OCI-LY7 (cell line): ENCODE measurements around the gene RSAD2. TPM values are rescaled to one million over a fixed set of nuclear protein-coding genes. Genes with fewer than 3 reads are reported as not detected.

Source experiments
- BruUV-seq: library from RNA; stranded (reverse); fragments of 400-500 nt; replicated peaks from 2 replicates; lab custom pipeline; 2021; lab: Mats Ljungman, UMichigan
- CTCF ChIA-PET: fragments of 300-600 bp; sonication (Branson Sonifier 250); formaldehyde crosslinking; loops from one replicate; lab custom pipeline; 2022; ENCODE audit warnings: antibody characterized with exemption; ENCODE audit not compliant: unreplicated experiment; lab: Charles Lee
- POLR2A ChIA-PET: fragments of 300-600 bp; sonication (Branson Sonifier 250); formaldehyde crosslinking; loops from one replicate; lab custom pipeline; 2022; ENCODE audit warnings: antibody characterized with exemption; lab: Charles Lee
- DNase-seq: peaks from one replicate; pipeline ENCODE4 v3.0.0-alpha.2; 2015; ENCODE audit warnings: low spot score
- H2AFZ ChIP-seq: fragments of 200-600 bp; sonication (generic), shearing (Covaris generic); 2 replicates; pipeline ENCODE4 v1.6.1; 2014; ENCODE audit warnings: mild to moderate bottlenecking, antibody characterized with exemption, low read length, moderate library complexity
- H3K27ac ChIP-seq: fragments of 200-600 bp; sonication (generic); 2 replicates; pipeline ENCODE4 v1.5.1; 2014; ENCODE audit warnings: mixed run types, low read depth, mild to moderate bottlenecking, moderate library complexity, low read length, inconsistent platforms; ENCODE audit not compliant: poor library complexity, severe bottlenecking
- H3K36me3 ChIP-seq: fragments of 200-600 bp; sonication (generic); 2 replicates; pipeline ENCODE4 v1.6.1; 2014; ENCODE audit warnings: mild to moderate bottlenecking, antibody characterized with exemption, low read length, moderate library complexity, mixed read lengths; ENCODE audit not compliant: insufficient read depth
- H3K4me1 ChIP-seq: fragments of 200-600 bp; sonication (generic); 2 replicates; pipeline ENCODE4 v1.5.1; 2014; ENCODE audit warnings: mild to moderate bottlenecking, low read length; ENCODE audit not compliant: insufficient read depth, poor library complexity, severe bottlenecking
- H3K4me2 ChIP-seq: fragments of 200-600 bp; sonication (generic); 2 replicates; pipeline ENCODE4 v1.6.1; 2014; ENCODE audit warnings: mild to moderate bottlenecking, low read length
- H3K4me3 ChIP-seq: fragments of 200-600 bp; sonication (generic); 2 replicates; pipeline ENCODE4 v1.5.1; 2014; ENCODE audit warnings: mild to moderate bottlenecking, low read depth, low read length; ENCODE audit not compliant: poor library complexity, severe bottlenecking
- H3K79me2 ChIP-seq: fragments of 200-600 bp; sonication (generic); 2 replicates; pipeline ENCODE4 v1.6.1; 2016; ENCODE audit warnings: low read depth, mild to moderate bottlenecking, low read length, moderate library complexity, mixed read lengths; ENCODE audit not compliant: insufficient read depth
- H3K9me2 ChIP-seq: fragments of 200-600 bp; sonication (generic); 2 replicates; pipeline ENCODE4 v1.6.1; 2016; ENCODE audit warnings: mild to moderate bottlenecking, low read length, mixed read lengths; ENCODE audit not compliant: insufficient read depth
- H3K9me3 ChIP-seq: fragments of 200-600 bp; sonication (generic); 2 replicates; pipeline ENCODE4 v1.6.1; 2014; ENCODE audit warnings: mild to moderate bottlenecking, mixed run types, low read length, mixed read lengths
- H4K20me1 ChIP-seq: fragments of 200-600 bp; sonication (generic); 2 replicates; pipeline ENCODE4 v1.6.1; 2014; ENCODE audit warnings: mild to moderate bottlenecking, antibody characterized with exemption, low read length, moderate library complexity, mixed read lengths; ENCODE audit not compliant: insufficient read depth
- EZH2phosphoT487 ChIP-seq: fragments of 200-600 bp; sonication (generic); IDR thresholded peaks from 2 replicates; pipeline ENCODE4 v1.6.1; 2018; ENCODE audit warnings: low read depth, borderline replicate concordance, mild to moderate bottlenecking, mixed run types, antibody characterized with exemption, low read length, moderate library complexity, mixed read lengths
- intact Hi-C: fragments of 100-400 bp; cut with micrococcal nuclease; formaldehyde crosslinking; loops from one replicate; pipeline ENCODE4 v1.10.0; 2022; ENCODE audit not compliant: unreplicated experiment
- total RNA-seq, 2 experiments: library from RNA; depleted of rRNA in 1 of 2; stranded (reverse); fragments of >200 nt in 1 of 2; shearing (Covaris generic) in 1 of 2; gene quantifications; 2 replicates each; pipeline ENCODE4 v1.2.3, GENCODE V29; 2014 to 2022
- TF ChIP-seq, protein P1 (sequence below): fragments of 200-600 bp; sonication (generic); conservative IDR thresholded peaks from 2 replicates; pipeline ENCODE4 v1.5.1; 2014; ENCODE audit warnings: mild to moderate bottlenecking, antibody characterized with exemption, low read length, moderate library complexity, mixed read lengths

RSAD2 gene
- total RNA-seq, 2 experiments from 2014 or later: not detected

GRCh38 chr2:6921321-6921922 lies 43.8 kb downstream of the RSAD2 start:
- Histone ChIP-seq H3K79me2 (no peaks in the 10 kb centered on the region), H2AFZ (no peak overlapping the region), H3K27ac (no peak overlapping the region), H3K4me1 (peaks cover 2% of the 10 kb centered on the region), H3K9me2 (no peaks in the 10 kb centered on the region), H3K4me3 (no peak overlapping the region), H4K20me1 (no peaks in the 10 kb centered on the region), H3K4me2 (no peak overlapping the region), H3K9me3 (no peaks in the 10 kb centered on the region), H3K36me3 (no peaks in the 10 kb centered on the region)
- CTCF ChIA-PET: interaction anchor here (1.0 kb wide), 1 partner anchor 11 kb away, joined by 3 read pairs; no protein-coding TSS in a partner anchor
- DNase-seq: no peak
- intact Hi-C loops: no loop called here
- no peak for TF ChIP-seq EZH2phosphoT487
- TF ChIP-seq, protein P1, sequence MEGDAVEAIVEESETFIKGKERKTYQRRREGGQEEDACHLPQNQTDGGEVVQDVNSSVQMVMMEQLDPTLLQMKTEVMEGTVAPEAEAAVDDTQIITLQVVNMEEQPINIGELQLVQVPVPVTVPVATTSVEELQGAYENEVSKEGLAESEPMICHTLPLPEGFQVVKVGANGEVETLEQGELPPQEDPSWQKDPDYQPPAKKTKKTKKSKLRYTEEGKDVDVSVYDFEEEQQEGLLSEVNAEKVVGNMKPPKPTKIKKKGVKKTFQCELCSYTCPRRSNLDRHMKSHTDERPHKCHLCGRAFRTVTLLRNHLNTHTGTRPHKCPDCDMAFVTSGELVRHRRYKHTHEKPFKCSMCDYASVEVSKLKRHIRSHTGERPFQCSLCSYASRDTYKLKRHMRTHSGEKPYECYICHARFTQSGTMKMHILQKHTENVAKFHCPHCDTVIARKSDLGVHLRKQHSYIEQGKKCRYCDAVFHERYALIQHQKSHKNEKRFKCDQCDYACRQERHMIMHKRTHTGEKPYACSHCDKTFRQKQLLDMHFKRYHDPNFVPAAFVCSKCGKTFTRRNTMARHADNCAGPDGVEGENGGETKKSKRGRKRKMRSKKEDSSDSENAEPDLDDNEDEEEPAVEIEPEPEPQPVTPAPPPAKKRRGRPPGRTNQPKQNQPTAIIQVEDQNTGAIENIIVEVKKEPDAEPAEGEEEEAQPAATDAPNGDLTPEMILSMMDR: no peak
- POLR2A ChIA-PET: interaction anchor here (0.7 to 1.1 kb wide), 2 partner anchors 11 to 471 kb away, joined by 3 read pairs; no protein-coding TSS in a partner anchor
- no TSS peak for BruUV-seq

GRCh38 chr2:6922201-6922656 lies 44.7 kb downstream of the RSAD2 start:
- no peak overlapping the region for H2AFZ ChIP-seq
- TF ChIP-seq, protein P1: no peak
- TF ChIP-seq EZH2phosphoT487: no peak
- H3K9me2 ChIP-seq: no peaks in the 10 kb centered on the region
- CTCF ChIA-PET: interaction anchor here (1.0 kb wide), 1 partner anchor 10 kb away, joined by 3 read pairs; no protein-coding TSS in a partner anchor
- H3K36me3 ChIP-seq: no peaks in the 10 kb centered on the region
- BruUV-seq: no TSS peak
- no peak overlapping the region for H3K27ac ChIP-seq
- no peak overlapping the region for H3K4me2 ChIP-seq
- no peak overlapping the region for H3K4me3 ChIP-seq
- POLR2A ChIA-PET: interaction anchor here (0.7 kb wide), 2 partner anchors 100 to 1825 kb away, joined by 3 to 7 read pairs; no protein-coding TSS in a partner anchor
- peaks cover 2% of the 10 kb centered on the region for H3K4me1 ChIP-seq
- no peaks in the 10 kb centered on the region for H3K79me2 ChIP-seq
- intact Hi-C loops: no loop called here
- no peaks in the 10 kb centered on the region for H4K20me1 ChIP-seq
- H3K9me3 ChIP-seq: no peaks in the 10 kb centered on the region
- no peak for DNase-seq

- H3K27ac ChIP-seq: no peak overlapping the region
- H3K4me2 ChIP-seq: no peak overlapping the region
- H3K79me2 ChIP-seq: no peaks in the 10 kb centered on the region
- H3K9me3 ChIP-seq: no peaks in the 10 kb centered on the region
- no peaks in the 10 kb centered on the region for H4K20me1 ChIP-seq
- intact Hi-C loops: no loop called here
- H3K4me1 ChIP-seq: no peaks in the 10 kb centered on the region
- ChIA-PET POLR2A (no interaction called here), CTCF (no interaction called here)
- BruUV-seq: no TSS peak
- TF ChIP-seq, protein P1: no peak
- no peak for TF ChIP-seq EZH2phosphoT487
- DNase-seq: no peak
- H3K9me2 ChIP-seq: no peaks in the 10 kb centered on the region
- no peak overlapping the region for H2AFZ ChIP-seq
- H3K36me3 ChIP-seq: no peaks in the 10 kb centered on the region
- H3K4me3 ChIP-seq: no peak overlapping the region
These were observed 45.7 kb downstream of the RSAD2 start for GRCh38 chr2:6923319-6923718.
